T-helper 2 cell (primary cell): ENCODE data around the gene TMA7B.
A peak's percentile ranks its signal among the peaks of the same experiment; 100 is the strongest.
"Not testable (repeated sequence)": the region's sequence is repeated elsewhere in the genome, so short reads cannot be mapped to it uniquely, and the experiment has no call there.

Source experiments
- DNase-seq, 5 experiments: peaks; one replicate each; pipeline versions ENCODE4 v3.0.0 to v3.0.0-alpha.2; 2012 to 2022

The TMA7B gene

GRCh38 chr22:39984746-39985145 lies 24.5 kb downstream of the TMA7B start:
- no peak for DNase-seq

- DNase-seq, result no peak
Measured at GRCh38 chr22:39985383-39986035, 25.3 kb downstream of the TMA7B start.

- DNase-seq, result no peak
Measured at GRCh38 chr22:39988386-39989114, 28.4 kb downstream of the TMA7B start.

GRCh38 chr22:39989633-39990032 lies 29.4 kb downstream of the TMA7B start:
- DNase-seq, result no peak

GRCh38 chr22:39990686-39991085 lies 30.5 kb downstream of the TMA7B start:
- DNase-seq, result no peak

GRCh38 chr22:39991159-39991860 lies 31.1 kb downstream of the TMA7B start:
- DNase-seq, result no peak

GRCh38 chr22:39992088-39992826 lies 32.1 kb downstream of the TMA7B start:
- no peak for DNase-seq

GRCh38 chr22:39992894-39993293 lies 32.7 kb downstream of the TMA7B start:
- DNase-seq, result not testable (repeated sequence)

GRCh38 chr22:39994041-39994565 lies 33.9 kb downstream of the TMA7B start:
- DNase-seq, result peak in 3 of 5 experiments; percentile 17 to 67 (median 27)

GRCh38 chr22:39994566-39995392 lies 34.6 kb downstream of the TMA7B start, which contains the start of gene FAM83F:
Gene FAM83F, plus strand, starts transcription at chr22:39994954. Its CDS starts 89 bp downstream, at chr22:39995043.
- peak in 2 of 5 experiments; percentile 24 to 38 for DNase-seq

GRCh38 chr22:39995393-39996252 lies 35.4 kb downstream of the TMA7B start:
- no peak for DNase-seq

GRCh38 chr22:39996732-39997131 lies 36.5 kb downstream of the TMA7B start:
- DNase-seq, result no peak

- DNase-seq, result no peak
Measured at GRCh38 chr22:39997421-39997820, 37.2 kb downstream of the TMA7B start.

GRCh38 chr22:39997939-39998726 lies 37.9 kb downstream of the TMA7B start:
- DNase-seq, result no peak

- peak in 1 of 5 experiments; percentile 20 for DNase-seq
Measured at GRCh38 chr22:39999144-39999757, 39.1 kb downstream of the TMA7B start.

- no peak for DNase-seq
Measured at GRCh38 chr22:40000171-40000570, 40.0 kb downstream of the TMA7B start.

- no peak for DNase-seq
Measured at GRCh38 chr22:40001106-40001505, 40.9 kb downstream of the TMA7B start.

- no peak for DNase-seq
Measured at GRCh38 chr22:40001800-40002577, 41.8 kb downstream of the TMA7B start.
